Right lobe of liver (tissue), 6 donors: ENCODE data around the gene PLCB1. TPM values are rescaled to one million over a fixed set of nuclear protein-coding genes. Genes with fewer than 3 reads are reported as not detected.

Experiments used
- ATAC-seq, 4 donors: fragments of 200-7000 bp; cut with Tn5 transposase; one replicate each; pipeline ENCODE4 v1.9.1; 2020; ENCODE audit warnings: mild to moderate bottlenecking in 4 of 4, moderate library complexity in 4 of 4
- DNase-seq, 3 donors: peaks; one replicate each; pipeline ENCODE4 v3.0.0-alpha.2; 2020
- H3K27ac ChIP-seq, 3 donors: fragments of 200-600 bp; one replicate each; pipeline ENCODE4 v1.8.0; 2022
- H3K27me3 ChIP-seq, 2 donors: fragments of 200-600 bp; one replicate each; pipeline ENCODE4 v1.8.0; 2022
- H3K36me3 ChIP-seq, 4 donors: fragments of 200-600 bp; sonication (generic) in 1 of 4; one replicate each; pipeline versions ENCODE4 v1.5.1 to v1.8.0; 2017 to 2022; ENCODE audit warnings: control low read depth in 1 of 4
- H3K4me1 ChIP-seq, 4 donors: fragments of 200-600 bp; sonication (generic) in 1 of 4; one replicate each; pipeline versions ENCODE4 v1.5.1 to v1.8.0; 2017 to 2022; ENCODE audit warnings: control low read depth in 1 of 4
- H3K4me3 ChIP-seq, 3 donors: fragments of 200-600 bp; one replicate each; pipeline ENCODE4 v1.8.0; 2022
- H3K9me3 ChIP-seq, 4 donors: fragments of 200-600 bp; sonication (generic) in 1 of 4; one replicate each; pipeline versions ENCODE4 v1.5.1 to v1.8.0; 2017 to 2022; ENCODE audit warnings: control low read depth in 1 of 4
- POLR2A ChIP-seq: fragments of 450-650 bp; IDR thresholded peaks from one replicate; pipeline ENCODE4 v1.6.1; 2017; ENCODE audit warnings: antibody characterized with exemption, mild to moderate bottlenecking
- WGBS: methylation state at CpG from one replicate; pipeline ENCODE4 v1.1.6; 2018; ENCODE audit warnings: low coverage, low lambda C conversion rate; ENCODE audit not compliant: insufficient coverage; ENCODE audit errors: missing lambda C conversion rate; 5-methylcytosine and 5-hydroxymethylcytosine counted together
- intact Hi-C, 2 donors: fragments of 100-400 bp; cut with DNase I; formaldehyde crosslinking; loops; one replicate each; pipeline versions ENCODE4 v1.11.2 to v1.14.1; 2022
- total RNA-seq, 6 experiments: library from RNA; depleted of rRNA in 2 of 6; stranded (reverse); fragments of >200 nt in 2 of 6; fragmentation: NEBNext Ultra II Directional in 3 of 6; extraction: Animal tissue kit (Norgen Biotek cat#: 25700) in 3 of 6; gene quantifications; one replicate each; pipeline versions ENCODE4 v1.1.0 to v1.2.4, GENCODE V29; 2016 to 2023
- TF ChIP-seq, protein P1 (sequence below), 4 donors: fragments of 200-600 bp in 3 of 4; fragments of 450-650 bp in 1 of 4; IDR thresholded peaks; one replicate each; pipeline versions ENCODE4 v1.5.1 to v1.8.0; 2016 to 2022; ENCODE audit warnings: antibody characterized with exemption in 4 of 4, mild to moderate bottlenecking in 2 of 4
- donor health status: DM: no; HTN: yes; CAD: no.
- donor health status: DM: no; HTN: no; CAD: no.
- donor health status: DM: no; HTN: no; CAD: no.
- donor health status: DM: no; HTN: yes; CAD: no.
- donor health status: DM: no; HTN: yes; CAD: no.

Gene PLCB1
- total RNA-seq, 6 experiments from 2014 or later, result 5.0 to 9.9 (median 5.7) TPM

DNA sequence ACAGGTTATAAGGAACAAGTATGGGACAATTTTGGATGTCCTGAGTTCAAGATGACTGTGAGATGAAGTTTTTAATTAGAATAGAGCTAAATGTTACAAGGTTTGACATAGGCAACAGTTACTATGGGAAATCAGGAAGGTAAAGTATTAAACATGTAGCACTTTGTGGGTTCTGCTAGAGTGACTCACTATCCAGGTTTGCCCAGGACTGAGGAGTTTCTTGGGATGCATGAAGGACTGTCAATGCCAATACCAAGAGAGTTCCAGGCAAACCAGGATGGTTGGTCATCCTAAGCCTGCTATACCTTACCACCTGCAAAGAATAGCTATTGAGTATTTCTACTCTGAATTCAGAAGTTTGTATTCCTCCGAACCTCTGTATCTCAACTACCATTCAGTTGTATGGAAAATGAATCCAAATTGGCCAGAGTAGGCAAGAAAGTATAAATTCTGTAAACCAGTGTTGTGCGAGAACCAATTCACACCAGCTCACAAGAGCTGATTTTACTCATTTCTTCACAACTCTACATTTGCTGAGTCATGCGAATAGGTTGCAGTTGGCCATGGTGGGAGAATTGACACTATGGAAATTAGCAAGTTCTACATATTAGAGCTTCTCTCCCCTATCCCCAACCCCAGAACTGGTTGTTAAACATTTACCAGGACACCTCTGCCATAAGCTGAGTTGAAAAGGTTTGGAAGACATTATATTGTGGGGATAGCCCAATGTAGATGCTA lies 449.5 kb downstream of the PLCB1 start:
- no peak for DNase-seq

DNA sequence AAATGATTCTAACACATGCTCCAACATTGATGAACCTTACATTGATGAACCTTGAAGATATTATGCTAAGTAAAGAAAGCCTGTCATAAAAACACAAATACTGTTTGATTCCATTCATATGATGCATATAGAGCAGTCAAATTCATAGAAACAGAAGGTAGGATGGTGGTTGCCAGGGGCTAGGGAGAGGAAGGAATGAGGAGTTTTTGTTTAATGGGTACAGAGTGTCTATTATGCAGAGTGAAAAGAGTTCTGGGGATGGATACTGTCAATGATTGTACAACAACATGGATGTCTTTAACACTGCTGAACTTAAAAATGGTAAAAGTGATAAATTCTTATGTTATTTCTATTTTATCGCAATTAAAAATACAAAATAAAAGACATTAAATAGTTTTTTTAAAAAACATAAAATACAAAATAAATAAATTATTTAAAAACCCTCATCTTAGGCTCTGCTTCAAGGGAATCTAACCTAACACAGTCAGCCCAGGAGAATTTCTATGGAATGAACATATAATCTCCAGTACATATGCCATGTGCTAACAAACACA lies 451.0 kb downstream of the PLCB1 start:
- Histone ChIP-seq H3K4me1 (no peaks in the 10 kb centered on the region), H3K4me3 (no peak overlapping the region), H3K27me3 (no peaks in the 10 kb centered on the region), H3K27ac (no peak overlapping the region), H3K9me3 (no peaks in the 10 kb centered on the region), H3K36me3 (no peaks in the 10 kb centered on the region)
- TF ChIP-seq, protein P1, sequence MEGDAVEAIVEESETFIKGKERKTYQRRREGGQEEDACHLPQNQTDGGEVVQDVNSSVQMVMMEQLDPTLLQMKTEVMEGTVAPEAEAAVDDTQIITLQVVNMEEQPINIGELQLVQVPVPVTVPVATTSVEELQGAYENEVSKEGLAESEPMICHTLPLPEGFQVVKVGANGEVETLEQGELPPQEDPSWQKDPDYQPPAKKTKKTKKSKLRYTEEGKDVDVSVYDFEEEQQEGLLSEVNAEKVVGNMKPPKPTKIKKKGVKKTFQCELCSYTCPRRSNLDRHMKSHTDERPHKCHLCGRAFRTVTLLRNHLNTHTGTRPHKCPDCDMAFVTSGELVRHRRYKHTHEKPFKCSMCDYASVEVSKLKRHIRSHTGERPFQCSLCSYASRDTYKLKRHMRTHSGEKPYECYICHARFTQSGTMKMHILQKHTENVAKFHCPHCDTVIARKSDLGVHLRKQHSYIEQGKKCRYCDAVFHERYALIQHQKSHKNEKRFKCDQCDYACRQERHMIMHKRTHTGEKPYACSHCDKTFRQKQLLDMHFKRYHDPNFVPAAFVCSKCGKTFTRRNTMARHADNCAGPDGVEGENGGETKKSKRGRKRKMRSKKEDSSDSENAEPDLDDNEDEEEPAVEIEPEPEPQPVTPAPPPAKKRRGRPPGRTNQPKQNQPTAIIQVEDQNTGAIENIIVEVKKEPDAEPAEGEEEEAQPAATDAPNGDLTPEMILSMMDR (IDR thresholded peaks at IDR 0.05), result no peak
- TF ChIP-seq POLR2A, result no peak
- WGBS, result 71% methylated on average over 1 of the region's 1 CpG
- DNase-seq, result no peak
- intact Hi-C loops, result no loop called here
- ATAC-seq, result no peak

More for the DNA sequence above, 449.5 kb downstream of the PLCB1 start:
- Histone ChIP-seq H3K4me1 (no peaks in the 10 kb centered on the region), H3K4me3 (no peak overlapping the region), H3K27ac (no peak overlapping the region), H3K9me3 (no peaks in the 10 kb centered on the region), H3K36me3 (no peaks in the 10 kb centered on the region), H3K27me3 (no peaks in the 10 kb centered on the region)
- TF ChIP-seq, protein P1 (IDR thresholded peaks at IDR 0.05), result no peak
- no peak for TF ChIP-seq POLR2A
- WGBS, result 93% methylated on average over 2 of the region's 3 CpGs
- intact Hi-C loops, result no loop called here
- ATAC-seq, result no peak

DNA sequence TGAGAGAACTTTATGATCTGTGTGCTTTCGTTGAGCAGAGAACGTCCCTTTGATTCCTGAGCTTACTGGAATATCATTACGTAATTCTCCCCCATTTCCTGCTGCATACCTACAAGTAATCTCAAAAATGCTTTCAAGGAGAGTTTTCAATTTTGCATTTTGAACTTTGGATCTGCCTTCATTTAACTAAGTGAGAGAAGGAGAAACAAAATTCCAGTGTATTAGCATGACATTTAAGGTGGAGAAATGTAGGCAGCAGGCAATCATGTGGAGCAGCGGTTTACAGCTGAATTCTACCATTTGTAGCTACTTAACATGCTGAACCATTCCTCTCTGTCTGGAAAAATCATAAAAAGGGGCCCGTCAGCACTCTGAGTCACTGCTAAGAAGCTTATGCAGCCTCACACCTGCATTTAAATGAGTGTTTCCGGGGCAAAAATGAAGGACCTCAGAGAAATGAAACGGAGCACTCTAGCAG lies 451.5 kb downstream of the PLCB1 start:
- H3K27ac ChIP-seq, result no peak overlapping the region
- WGBS, result 72% methylated on average over 7 of the region's 7 CpGs
- H3K4me1 ChIP-seq, result no peaks in the 10 kb centered on the region
- DNase-seq (no peak), ATAC-seq (no peak)
- no peaks in the 10 kb centered on the region for H3K27me3 ChIP-seq
- H3K9me3 ChIP-seq, result no peaks in the 10 kb centered on the region
- H3K4me3 ChIP-seq, result no peak overlapping the region
- no peaks in the 10 kb centered on the region for H3K36me3 ChIP-seq
- TF ChIP-seq, protein P1 (IDR thresholded peaks at IDR 0.05), result no peak
- TF ChIP-seq POLR2A, result no peak
- intact Hi-C loops, result no loop called here

DNA sequence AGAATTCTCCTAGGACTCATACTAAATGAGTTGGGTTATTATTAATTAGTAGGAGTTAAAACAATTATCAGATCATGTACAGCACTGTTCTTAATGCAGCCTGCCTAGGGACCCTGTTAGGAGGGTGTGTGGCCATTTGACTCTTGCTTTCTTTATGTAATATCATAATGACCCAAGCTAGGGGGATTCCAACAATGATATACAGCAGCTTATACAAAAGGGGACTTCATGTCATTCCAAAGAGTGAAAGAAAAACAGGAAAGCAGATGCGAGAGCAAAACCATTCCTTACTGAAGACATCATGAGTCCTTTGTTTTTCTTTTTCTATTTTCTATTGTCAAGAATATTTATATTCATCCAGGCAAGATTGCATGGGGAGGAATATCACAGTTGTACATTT lies 455.2 kb downstream of the PLCB1 start:
- Histone ChIP-seq H3K4me1 (no peaks in the 10 kb centered on the region), H3K4me3 (no peak overlapping the region), H3K9me3 (no peaks in the 10 kb centered on the region), H3K36me3 (no peaks in the 10 kb centered on the region), H3K27ac (no peak overlapping the region), H3K27me3 (no peaks in the 10 kb centered on the region)
- intact Hi-C loops, result no loop called here
- WGBS, result 75% methylated on average over 1 of the region's 1 CpG
- TF ChIP-seq, protein P1 (IDR thresholded peaks at IDR 0.05), result no peak
- TF ChIP-seq POLR2A, result no peak
- DNase-seq, result no peak
- no peak for ATAC-seq
